AG04450 (cell line): Measurements from ENCODE around the gene CASQ1. TPM values are rescaled to one million over a fixed set of nuclear protein-coding genes. Genes with fewer than 3 reads are reported as not detected.

Experiments used
- CTCF ChIA-PET: fragments of 300-600, 350-600 bp; formaldehyde crosslinking; extraction: SDS; loops from one replicate; lab custom pipeline; 2022; ENCODE audit warnings: antibody characterized with exemption, inconsistent platforms; lab: Charles Lee
- POLR2A ChIA-PET: fragments of 350-600 bp; formaldehyde crosslinking; extraction: SDS; loops from one replicate; lab custom pipeline; 2021; ENCODE audit warnings: antibody characterized with exemption, inconsistent platforms; lab: Yijun Ruan, JAX
- DNase-seq: peaks from one replicate; pipeline ENCODE4 v3.0.0-alpha.2; 2011; ENCODE audit warnings: low read depth, low spot score
- H3K27ac ChIP-seq: one replicate; pipeline ENCODE4 v1.5.1; 2012; ENCODE audit warnings: low read depth, low read length, control low read depth
- H3K27me3 ChIP-seq: one replicate; pipeline ENCODE4 v1.6.0; 2012; ENCODE audit warnings: low read length; ENCODE audit not compliant: control insufficient read depth, insufficient read depth
- H3K4me3 ChIP-seq: 2 replicates; pipeline ENCODE4 v1.5.1; 2011; ENCODE audit warnings: mild to moderate bottlenecking, low read depth, low read length, control low read depth
- H3K9me3 ChIP-seq: 2 replicates; pipeline ENCODE4 v1.5.1; 2012; ENCODE audit warnings: low read length; ENCODE audit not compliant: control insufficient read depth, insufficient read depth
- polyA minus RNA-seq: library from RNA; depleted of rRNA, polyadenylated mRNA; stranded (reverse); fragments of >200 nt; gene quantifications from 2 replicates; pipeline ENCODE4 v1.2.3, GENCODE V29; 2011; rRNA and poly(A)+ RNA removed
- polyA plus RNA-seq: library from polyadenylated mRNA; depleted of rRNA; stranded (reverse); fragments of >200 nt; gene quantifications from 2 replicates; pipeline ENCODE4 v1.2.3, GENCODE V29; 2011; rRNA removed
- TF ChIP-seq, protein P1 (sequence below): IDR thresholded peaks from 2 replicates; pipeline ENCODE4 v1.5.1; 2011; ENCODE audit warnings: low read depth, low read length, control low read depth, inconsistent platforms

CASQ1 gene
- polyA plus RNA-seq (0.17 and 0.20 TPM in 2 replicates), polyA minus RNA-seq (0.17 TPM in 1 of 2 replicates, not detected in the other)

DNA sequence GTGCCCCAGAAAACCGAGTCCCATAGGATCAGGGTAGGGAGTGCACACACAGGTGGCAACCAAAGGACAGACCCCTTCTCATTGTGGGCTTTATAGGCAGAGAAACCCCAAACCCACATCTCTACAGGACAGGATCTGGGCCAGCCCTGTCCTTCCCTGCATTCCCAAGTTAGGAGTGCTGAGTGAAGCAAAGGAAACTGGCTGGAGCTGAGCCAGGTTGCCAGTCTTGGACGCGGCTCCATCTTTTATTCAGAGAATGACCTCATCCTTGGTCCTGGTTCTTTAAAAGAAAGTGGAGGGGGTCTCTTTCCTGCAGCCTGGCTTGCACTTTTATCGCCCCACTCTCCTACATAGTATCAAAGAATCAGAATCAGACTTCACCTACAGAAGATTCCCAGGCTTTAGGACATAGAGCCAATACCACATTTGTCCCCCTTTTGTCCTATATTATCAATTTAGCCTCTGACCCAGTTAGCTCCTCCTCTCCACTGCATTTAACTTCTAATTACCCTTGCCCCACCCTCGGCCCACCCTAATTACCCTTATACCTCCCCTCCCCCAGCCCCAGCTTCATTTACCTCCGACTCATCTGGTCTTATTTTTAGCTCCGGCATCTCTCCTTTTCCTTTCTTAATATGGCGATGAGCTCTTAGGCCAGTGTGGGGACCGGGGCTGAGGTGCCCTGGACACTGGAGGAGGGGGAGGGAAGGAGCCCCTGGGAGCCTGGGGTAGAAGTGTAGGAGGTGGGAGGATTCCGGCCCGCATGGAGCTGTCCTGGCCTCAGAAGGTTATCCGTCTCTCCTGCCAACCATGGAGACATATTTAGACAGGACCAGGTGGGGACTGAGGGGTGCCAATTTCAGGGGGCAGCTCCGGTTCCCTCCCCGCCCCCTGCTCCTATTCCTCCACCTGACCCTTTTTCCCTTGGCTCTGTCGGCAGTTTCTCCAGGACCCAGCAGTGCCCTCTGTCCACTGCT, at the start of gene CASQ1:
TSS of gene CASQ1 (plus strand) at position 927 of the 977 bp plus-strand sequence. CDS start 177 bp downstream, outside the sequence.
- ChIA-PET POLR2A (interaction anchor here (0.5 to 0.7 kb wide), 2 partner anchors 62 to 71 kb away, joined by 3 read pairs; no protein-coding TSS in a partner anchor), CTCF (interaction anchor here (0.6 to 5.4 kb wide), 11 partner anchors 12 to 1002 kb away, joined by 3 to 258 read pairs (median 6); no protein-coding TSS in a partner anchor)
- no peak within 1 kb of the TSS for H3K27ac ChIP-seq
- no peak within 1 kb of the TSS for H3K4me3 ChIP-seq
- H3K27me3 ChIP-seq: peaks cover 7% of the 10 kb centered on the region
- no peaks in the 10 kb centered on the region for H3K9me3 ChIP-seq
- no peak for DNase-seq
- TF ChIP-seq, protein P1, sequence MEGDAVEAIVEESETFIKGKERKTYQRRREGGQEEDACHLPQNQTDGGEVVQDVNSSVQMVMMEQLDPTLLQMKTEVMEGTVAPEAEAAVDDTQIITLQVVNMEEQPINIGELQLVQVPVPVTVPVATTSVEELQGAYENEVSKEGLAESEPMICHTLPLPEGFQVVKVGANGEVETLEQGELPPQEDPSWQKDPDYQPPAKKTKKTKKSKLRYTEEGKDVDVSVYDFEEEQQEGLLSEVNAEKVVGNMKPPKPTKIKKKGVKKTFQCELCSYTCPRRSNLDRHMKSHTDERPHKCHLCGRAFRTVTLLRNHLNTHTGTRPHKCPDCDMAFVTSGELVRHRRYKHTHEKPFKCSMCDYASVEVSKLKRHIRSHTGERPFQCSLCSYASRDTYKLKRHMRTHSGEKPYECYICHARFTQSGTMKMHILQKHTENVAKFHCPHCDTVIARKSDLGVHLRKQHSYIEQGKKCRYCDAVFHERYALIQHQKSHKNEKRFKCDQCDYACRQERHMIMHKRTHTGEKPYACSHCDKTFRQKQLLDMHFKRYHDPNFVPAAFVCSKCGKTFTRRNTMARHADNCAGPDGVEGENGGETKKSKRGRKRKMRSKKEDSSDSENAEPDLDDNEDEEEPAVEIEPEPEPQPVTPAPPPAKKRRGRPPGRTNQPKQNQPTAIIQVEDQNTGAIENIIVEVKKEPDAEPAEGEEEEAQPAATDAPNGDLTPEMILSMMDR: no peak

DNA sequence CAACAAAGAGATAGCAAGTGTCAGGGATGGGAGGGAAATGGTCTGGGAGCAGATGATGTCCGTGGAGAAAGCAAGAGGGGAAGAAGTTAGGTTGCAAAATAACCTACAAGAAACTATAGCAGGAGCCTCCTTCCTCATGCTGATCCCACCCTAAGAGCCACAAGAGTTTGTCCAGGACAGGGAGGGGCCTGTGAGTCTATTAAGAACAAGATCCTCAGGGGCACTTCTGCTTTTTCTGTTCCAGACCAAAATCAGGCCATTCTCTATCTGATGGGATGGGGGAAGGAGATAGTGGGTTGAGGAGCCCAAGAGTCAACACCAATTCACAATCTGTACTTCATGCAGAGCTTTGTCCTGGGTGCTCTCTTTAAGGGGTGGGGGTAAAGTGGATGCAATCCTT, 46.7 kb upstream of the CASQ1 start:
- DNase-seq: no peak
- peaks cover 16% of the 10 kb centered on the region for H3K27me3 ChIP-seq
- ChIA-PET CTCF (no interaction called here), POLR2A (no interaction called here)
- TF ChIP-seq, protein P1: no peak
- H3K9me3 ChIP-seq: no peaks in the 10 kb centered on the region
- H3K4me3 ChIP-seq: no peak overlapping the region
- no peak overlapping the region for H3K27ac ChIP-seq

DNA sequence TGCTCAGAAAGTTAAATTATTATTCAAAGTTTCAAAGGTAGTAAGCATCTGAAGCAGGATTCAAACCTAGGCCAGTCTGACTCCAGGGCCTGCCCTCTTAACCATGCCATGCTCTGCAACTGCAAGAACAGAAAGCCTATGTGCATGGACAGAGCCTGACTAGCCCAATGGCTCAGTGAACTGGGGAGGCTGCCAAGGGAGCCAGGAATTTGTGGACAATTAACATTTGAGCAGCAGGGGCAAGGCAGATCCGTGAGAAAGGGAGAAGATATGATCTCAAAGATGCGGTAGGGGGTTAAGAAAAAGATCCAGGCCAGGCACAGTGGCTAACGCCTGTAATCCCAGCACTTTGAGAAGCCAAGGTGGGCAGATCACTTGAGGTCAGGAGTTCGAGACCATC, 45.5 kb upstream of the CASQ1 start:
- CTCF ChIA-PET: no interaction called here
- no peak for DNase-seq
- TF ChIP-seq, protein P1: no peak
- no peaks in the 10 kb centered on the region for H3K9me3 ChIP-seq
- peaks cover 16% of the 10 kb centered on the region for H3K27me3 ChIP-seq
- H3K4me3 ChIP-seq: no peak overlapping the region
- H3K27ac ChIP-seq: no peak overlapping the region
- POLR2A ChIA-PET: no interaction called here

DNA sequence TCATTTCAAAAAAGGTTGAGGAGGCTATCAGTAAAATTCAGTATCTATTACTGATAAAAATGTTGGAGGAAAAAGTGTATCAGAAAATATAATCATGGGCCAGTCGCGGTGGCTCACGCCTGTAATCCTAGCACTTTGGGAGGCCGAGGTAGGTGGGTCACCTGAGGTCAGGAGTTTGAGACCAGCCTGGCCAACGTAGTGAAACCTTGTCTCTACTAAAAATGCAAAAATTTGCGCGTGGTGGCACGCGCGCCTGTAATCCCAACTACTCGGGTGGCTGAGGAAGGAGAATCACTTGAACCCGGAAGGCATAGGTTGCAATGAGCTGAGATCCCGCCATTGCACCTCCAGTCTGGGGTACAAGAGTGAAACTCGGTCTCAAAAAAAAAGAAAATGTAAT, 44.3 kb upstream of the CASQ1 start:
- H3K27ac ChIP-seq: no peak overlapping the region
- no peaks in the 10 kb centered on the region for H3K9me3 ChIP-seq
- TF ChIP-seq, protein P1: no peak
- H3K27me3 ChIP-seq: peaks cover 15% of the 10 kb centered on the region
- POLR2A ChIA-PET: no interaction called here
- DNase-seq: no peak
- H3K4me3 ChIP-seq: no peak overlapping the region
- CTCF ChIA-PET: interaction anchor here (4.6 kb wide), 1 partner anchor 47 kb away, joined by 21 read pairs; no protein-coding TSS in a partner anchor
